CD14-positive monocyte (primary cell): ENCODE data around the gene FBXO24. TPM values are rescaled to one million over a fixed set of nuclear protein-coding genes. Genes with fewer than 3 reads are reported as not detected.

Experiments used
- DNase-seq, 3 donors: peaks; one replicate each; pipeline ENCODE4 v3.0.0-alpha.2; 2011 to 2022
- H2AFZ ChIP-seq: 2 replicates; pipeline ENCODE4 v1.6.0; 2012; ENCODE audit warnings: mild to moderate bottlenecking, low read depth, low read length, inconsistent platforms; ENCODE audit not compliant: insufficient read depth, poor library complexity, severe bottlenecking
- H3K27ac ChIP-seq, 2 donors: 1 replicate in 1 of 2; 2 replicates in 1 of 2; pipeline ENCODE4 v1.5.1; 2012 to 2013; ENCODE audit warnings: low read length in 2 of 2, control low read depth in 1 of 2, inconsistent platforms in 1 of 2, low read depth in 1 of 2, mild to moderate bottlenecking in 1 of 2
- H3K27me3 ChIP-seq, 2 donors: one replicate each; pipeline versions ENCODE4 v1.6.0 to v1.6.1; 2011 to 2013; ENCODE audit warnings: low read length in 2 of 2; ENCODE audit not compliant: control insufficient read depth in 2 of 2, insufficient read depth in 2 of 2
- H3K36me3 ChIP-seq, 2 donors: replicated peaks in 1 of 2; 1 replicate in 1 of 2; 2 replicates in 1 of 2; pipeline versions ENCODE4 v1.5.1 to v1.6.1; 2012 to 2013; ENCODE audit warnings: low read length in 2 of 2, control low read depth in 1 of 2, inconsistent platforms in 1 of 2, mild to moderate bottlenecking in 1 of 2; ENCODE audit not compliant: insufficient read depth in 2 of 2, control insufficient read depth in 1 of 2
- H3K4me1 ChIP-seq, 2 donors: 1 replicate in 1 of 2; 2 replicates in 1 of 2; pipeline versions ENCODE4 v1.5.1 to v1.6.1; 2012 to 2013; ENCODE audit warnings: low read length in 2 of 2, control low read depth in 1 of 2, inconsistent platforms in 1 of 2, mild to moderate bottlenecking in 1 of 2, moderate library complexity in 1 of 2; ENCODE audit not compliant: insufficient read depth in 2 of 2, control insufficient read depth in 1 of 2
- H3K4me2 ChIP-seq: replicated peaks from 2 replicates; pipeline ENCODE3; 2012; ENCODE audit warnings: low read length, moderate library complexity, mild to moderate bottlenecking; ENCODE audit not compliant: poor library complexity, severe bottlenecking; ENCODE audit errors: extremely low read depth
- H3K4me3 ChIP-seq, 3 experiments: fragments of 200-600 bp in 1 of 3; sonication (generic) in 1 of 3; replicated peaks in 1 of 3; 1 replicate in 2 of 3; 2 replicates in 1 of 3; pipeline ENCODE4 v1.5.1; 2011 to 2013; ENCODE audit warnings: low read length in 3 of 3, mild to moderate bottlenecking in 3 of 3, control low read depth in 2 of 3, low read depth in 2 of 3, inconsistent platforms in 1 of 3, moderate library complexity in 1 of 3
- H3K79me2 ChIP-seq: 2 replicates; pipeline ENCODE4 v1.6.0; 2012; ENCODE audit warnings: mild to moderate bottlenecking, control low read depth, inconsistent platforms, low read length, moderate library complexity; ENCODE audit not compliant: insufficient read depth
- H3K9ac ChIP-seq: 2 replicates; pipeline ENCODE4 v1.6.0; 2017; ENCODE audit warnings: low read length, mild to moderate bottlenecking; ENCODE audit not compliant: insufficient read depth, poor library complexity, severe bottlenecking
- H3K9me3 ChIP-seq, 2 donors: replicated peaks in 1 of 2; 1 replicate in 1 of 2; 2 replicates in 1 of 2; pipeline versions ENCODE4 v1.5.1 to v1.6.1; 2012 to 2013; ENCODE audit warnings: low read length in 2 of 2, control low read depth in 1 of 2; ENCODE audit not compliant: control insufficient read depth in 1 of 2, insufficient read depth in 1 of 2
- H4K20me1 ChIP-seq: 2 replicates; pipeline ENCODE4 v1.6.0; 2012; ENCODE audit warnings: mild to moderate bottlenecking, low read length, control low read depth, moderate library complexity; ENCODE audit not compliant: insufficient read depth
- H3K27ac Mint-ChIP-seq, 7 donors: one replicate each; pipeline ENCODE4 v1.8.0; 2020; ENCODE audit warnings: mild to moderate bottlenecking in 7 of 7, mixed read lengths in 7 of 7, moderate library complexity in 6 of 7, inconsistent platforms in 2 of 7
- H3K27me3 Mint-ChIP-seq, 3 donors: one replicate each; pipeline ENCODE4 v1.8.0; 2021 to 2022; ENCODE audit warnings: low read depth in 3 of 3, mild to moderate bottlenecking in 3 of 3, mixed read lengths in 3 of 3, moderate library complexity in 3 of 3, inconsistent platforms in 1 of 3
- H3K36me3 Mint-ChIP-seq, 2 donors: one replicate each; pipeline ENCODE4 v1.8.0; 2020; ENCODE audit warnings: mixed read lengths in 2 of 2, inconsistent platforms in 1 of 2, mild to moderate bottlenecking in 1 of 2
- H3K4me1 Mint-ChIP-seq: one replicate; pipeline ENCODE4 v1.8.0; 2020; ENCODE audit warnings: mild to moderate bottlenecking, mixed read lengths
- H3K4me3 Mint-ChIP-seq, 2 donors: one replicate each; pipeline ENCODE4 v1.8.0; 2020; ENCODE audit warnings: mild to moderate bottlenecking in 2 of 2, mixed read lengths in 2 of 2, moderate library complexity in 1 of 2
- H3K9me3 Mint-ChIP-seq, 7 donors: one replicate each; pipeline ENCODE4 v1.8.0; 2020 to 2022; ENCODE audit warnings: mixed read lengths in 7 of 7, mild to moderate bottlenecking in 6 of 7, moderate library complexity in 6 of 7, inconsistent platforms in 2 of 7
- WGBS: methylation state at CpG from one replicate; pipeline ENCODE4 v1.1.5; 2013; ENCODE audit warnings: missing lambda C conversion rate; ENCODE audit not compliant: insufficient coverage; 5-methylcytosine and 5-hydroxymethylcytosine counted together
- intact Hi-C, 2 donors: fragments of 100-400 bp; cut with micrococcal nuclease; formaldehyde crosslinking; loops; one replicate each; pipeline versions ENCODE4 v1.15.0 to v1.15.1; 2023
- polyA plus RNA-seq, 3 donors: library from polyadenylated mRNA; depleted of rRNA in 1 of 3; unstranded in 2 of 3; stranded (reverse) in 1 of 3; fragments of 300-500 nt in 2 of 3; fragments of >200 nt in 1 of 3; fragmentation: Illumina TruSeq in 2 of 3; gene quantifications; 1 replicate in 2 of 3; 2 replicates in 1 of 3; pipeline ENCODE4 v1.2.3, GENCODE V29; 2012 to 2021
- TF ChIP-seq, protein P1 (sequence below): fragments of 200-600 bp; IDR thresholded peaks from one replicate; pipeline ENCODE4 v1.8.0; 2022; ENCODE audit warnings: antibody characterized with exemption, mild to moderate bottlenecking

The FBXO24 gene
- polyA plus RNA-seq, 3 donors: 0.42 to 1.2 (median 0.69) TPM

DNA sequence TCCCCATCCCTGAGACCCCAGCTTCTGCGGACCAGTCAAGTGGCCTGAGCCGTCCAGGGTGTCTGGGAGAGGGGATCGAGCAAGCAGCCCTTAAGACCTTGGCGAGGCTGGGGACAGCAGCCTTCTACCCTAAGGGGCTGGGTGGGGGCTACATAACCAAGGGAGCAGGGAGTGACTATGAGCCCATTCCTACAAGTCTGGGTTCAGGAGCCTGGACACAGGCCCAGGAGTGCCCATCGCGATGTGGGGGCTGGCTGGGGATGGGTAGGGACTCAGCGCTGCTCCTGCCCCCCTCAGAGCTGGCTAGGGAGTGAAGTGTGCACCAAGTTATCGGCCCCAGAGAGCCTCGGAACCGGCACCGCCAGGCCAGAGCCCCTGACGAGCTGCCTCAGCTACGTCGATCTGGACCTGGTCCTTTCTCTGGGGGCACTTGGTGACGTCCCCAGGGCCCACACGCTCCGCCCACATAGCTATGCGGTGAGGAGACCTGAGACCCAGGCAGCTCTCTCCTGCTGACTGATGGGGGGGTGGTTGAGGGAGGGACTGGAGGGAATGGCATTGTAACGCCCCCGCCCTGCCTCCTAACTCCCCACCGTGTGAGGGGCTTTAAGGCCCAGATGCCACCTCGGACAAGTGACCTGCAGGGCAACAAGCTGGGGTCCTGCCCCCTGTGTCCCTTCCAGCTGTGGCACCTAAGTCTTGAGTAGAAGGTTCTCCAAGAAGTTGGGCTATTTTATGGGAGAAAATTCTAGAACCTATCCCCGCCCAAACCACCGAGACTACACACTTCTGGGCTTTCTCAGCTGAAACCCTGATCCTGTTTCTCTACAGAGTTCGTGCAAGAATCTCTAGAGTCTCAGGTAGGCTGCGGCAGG lies 14.9 kb upstream of the FBXO24 start:
- H3K9me3 ChIP-seq: no peaks in the 10 kb centered on the region
- H4K20me1 ChIP-seq: peaks cover 76% of the 10 kb centered on the region
- 88% methylated on average over 14 of the region's 26 CpGs for WGBS
- Mint-ChIP-seq H3K4me3 (peak overlapping the region in 1 of 2 donors; percentile 76), H3K27ac (no peak overlapping the region), H3K4me1 (peaks cover 38% of the 10 kb centered on the region), H3K9me3 (peaks cover 0 to 17% (median 3%) of the 10 kb centered on the region in 7 donors), H3K27me3 (peaks cover 28 to 56% (median 39%) of the 10 kb centered on the region in 3 donors), H3K36me3 (peaks cover 23 to 29% of the 10 kb centered on the region in 2 donors)
- H3K9ac ChIP-seq: no peak overlapping the region
- H3K79me2 ChIP-seq: no peaks in the 10 kb centered on the region
- H3K27ac ChIP-seq: no peak overlapping the region
- peak overlapping the region; percentile 53 for H3K4me2 ChIP-seq
- peaks cover 38 to 47% of the 10 kb centered on the region in 2 donors for H3K36me3 ChIP-seq
- intact Hi-C loops: no loop called here
- TF ChIP-seq, protein P1, sequence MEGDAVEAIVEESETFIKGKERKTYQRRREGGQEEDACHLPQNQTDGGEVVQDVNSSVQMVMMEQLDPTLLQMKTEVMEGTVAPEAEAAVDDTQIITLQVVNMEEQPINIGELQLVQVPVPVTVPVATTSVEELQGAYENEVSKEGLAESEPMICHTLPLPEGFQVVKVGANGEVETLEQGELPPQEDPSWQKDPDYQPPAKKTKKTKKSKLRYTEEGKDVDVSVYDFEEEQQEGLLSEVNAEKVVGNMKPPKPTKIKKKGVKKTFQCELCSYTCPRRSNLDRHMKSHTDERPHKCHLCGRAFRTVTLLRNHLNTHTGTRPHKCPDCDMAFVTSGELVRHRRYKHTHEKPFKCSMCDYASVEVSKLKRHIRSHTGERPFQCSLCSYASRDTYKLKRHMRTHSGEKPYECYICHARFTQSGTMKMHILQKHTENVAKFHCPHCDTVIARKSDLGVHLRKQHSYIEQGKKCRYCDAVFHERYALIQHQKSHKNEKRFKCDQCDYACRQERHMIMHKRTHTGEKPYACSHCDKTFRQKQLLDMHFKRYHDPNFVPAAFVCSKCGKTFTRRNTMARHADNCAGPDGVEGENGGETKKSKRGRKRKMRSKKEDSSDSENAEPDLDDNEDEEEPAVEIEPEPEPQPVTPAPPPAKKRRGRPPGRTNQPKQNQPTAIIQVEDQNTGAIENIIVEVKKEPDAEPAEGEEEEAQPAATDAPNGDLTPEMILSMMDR: no peak
- no peak overlapping the region for H2AFZ ChIP-seq
- DNase-seq: no peak
- H3K4me3 ChIP-seq: no peak overlapping the region
- peaks cover 27 to 48% of the 10 kb centered on the region in 2 donors for H3K4me1 ChIP-seq
- H3K27me3 ChIP-seq: peaks cover 3 to 38% of the 10 kb centered on the region in 2 donors

DNA sequence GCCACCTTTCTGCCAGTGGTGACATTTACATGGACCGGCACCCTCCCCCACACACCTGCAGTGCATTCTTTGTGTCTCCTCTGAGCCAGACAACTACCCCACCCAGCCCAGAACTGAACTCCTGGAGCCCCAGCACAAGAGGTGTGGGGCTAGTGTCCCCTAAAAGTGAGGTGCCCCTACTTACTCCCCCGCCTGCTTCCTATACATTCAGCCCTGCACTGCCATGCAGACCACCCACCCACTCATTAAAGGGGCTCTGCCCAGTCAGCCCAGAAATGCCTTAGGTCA lies 14.4 kb upstream of the FBXO24 start:
- Histone ChIP-seq H2AFZ (no peak overlapping the region), H3K27me3 (peaks cover 3 to 38% of the 10 kb centered on the region in 2 donors), H3K36me3 (peaks cover 44 to 52% of the 10 kb centered on the region in 2 donors), H3K27ac (no peak overlapping the region), H3K4me3 (no peak overlapping the region), H4K20me1 (peaks cover 82% of the 10 kb centered on the region), H3K4me2 (no peak overlapping the region), H3K79me2 (no peaks in the 10 kb centered on the region), H3K4me1 (peaks cover 27 to 48% of the 10 kb centered on the region in 2 donors), H3K9me3 (no peaks in the 10 kb centered on the region), H3K9ac (no peak overlapping the region)
- peaks cover 38% of the 10 kb centered on the region for H3K4me1 Mint-ChIP-seq
- peak overlapping the region in 1 of 2 donors; percentile 71 for H3K4me3 Mint-ChIP-seq
- H3K9me3 Mint-ChIP-seq: peaks cover 0 to 17% (median 3%) of the 10 kb centered on the region in 7 donors
- TF ChIP-seq, protein P1: no peak
- H3K27ac Mint-ChIP-seq: peak overlapping the region in 2 of 7 donors; percentile 33 to 36
- peaks cover 23 to 33% of the 10 kb centered on the region in 2 donors for H3K36me3 Mint-ChIP-seq
- DNase-seq: no peak
- 100% methylated on average over 1 of the region's 2 CpGs for WGBS
- intact Hi-C loops: no loop called here
- peaks cover 28 to 56% (median 41%) of the 10 kb centered on the region in 3 donors for H3K27me3 Mint-ChIP-seq
